ENCODE data around the gene SNX14. TPM values are rescaled to one million over a fixed set of nuclear protein-coding genes. Genes with fewer than 3 reads are reported as not detected.

The SNX14 gene
- total RNA-seq, 1 experiment from 2014 or later = 30.4 TPM

GRCh38 chr6:85561750-85562357 is 31.8 kb downstream of the SNX14 start:
- intact Hi-C loops (cut with micrococcal nuclease; ENCODE audit: unreplicated experiment) = no loop called here
- Histone ChIP-seq H3K27me3 (replicated peaks; ENCODE audit: insufficient read depth, low read depth, low read length, poor library complexity) (no peaks in the 10 kb centered on the region), H3K4me1 (ENCODE audit: insufficient read depth, low read length, poor library complexity, severe bottlenecking) (no peaks in the 10 kb centered on the region), H3K9me3 (ENCODE audit: low read depth, low read length, poor library complexity, severe bottlenecking) (no peaks in the 10 kb centered on the region), H3K36me3 (ENCODE audit: insufficient read depth, low read length, poor library complexity, severe bottlenecking) (no peaks in the 10 kb centered on the region), H3K27ac (ENCODE audit: low read depth, low read length, poor library complexity, severe bottlenecking) (no peak overlapping the region), H3K4me3 (ENCODE audit: low read depth, low read length, poor library complexity, severe bottlenecking) (no peak overlapping the region)
- ChIA-PET POLR2A (ENCODE audit: low non-redundant PET) (no interaction called here), CTCF (no interaction called here)
- TF ChIP-seq CTCF (conservative IDR thresholded peaks at IDR 0.05; ENCODE audit: low read depth, low read length) (no peak), EZH2 (IDR thresholded peaks at IDR 0.05; ENCODE audit: borderline replicate concordance, low read depth, low read length, poor library complexity, severe bottlenecking) (no peak)
- DNase-seq (ENCODE audit: low spot score) = no peak
- no TSS peak for BruUV-seq (replicated peaks)

GRCh38 chr6:85556992-85557668 is 36.5 kb downstream of the SNX14 start:
- ChIA-PET CTCF (no interaction called here), POLR2A (ENCODE audit: low non-redundant PET) (no interaction called here)
- no peak overlapping the region for H3K4me3 ChIP-seq (ENCODE audit: low read depth, low read length, poor library complexity, severe bottlenecking)
- intact Hi-C loops (cut with micrococcal nuclease; ENCODE audit: unreplicated experiment) = no loop called here
- H3K9me3 ChIP-seq (ENCODE audit: low read depth, low read length, poor library complexity, severe bottlenecking) = no peaks in the 10 kb centered on the region
- BruUV-seq (replicated peaks) = no TSS peak
- H3K36me3 ChIP-seq (ENCODE audit: insufficient read depth, low read length, poor library complexity, severe bottlenecking) = no peaks in the 10 kb centered on the region
- TF ChIP-seq CTCF (conservative IDR thresholded peaks at IDR 0.05; ENCODE audit: low read depth, low read length) (no peak), EZH2 (IDR thresholded peaks at IDR 0.05; ENCODE audit: borderline replicate concordance, low read depth, low read length, poor library complexity, severe bottlenecking) (no peak)
- no peak overlapping the region for H3K27ac ChIP-seq (ENCODE audit: low read depth, low read length, poor library complexity, severe bottlenecking)
- H3K27me3 ChIP-seq (replicated peaks; ENCODE audit: insufficient read depth, low read depth, low read length, poor library complexity) = no peaks in the 10 kb centered on the region
- DNase-seq (ENCODE audit: low spot score) = no peak
- no peaks in the 10 kb centered on the region for H3K4me1 ChIP-seq (ENCODE audit: insufficient read depth, low read length, poor library complexity, severe bottlenecking)

DNA sequence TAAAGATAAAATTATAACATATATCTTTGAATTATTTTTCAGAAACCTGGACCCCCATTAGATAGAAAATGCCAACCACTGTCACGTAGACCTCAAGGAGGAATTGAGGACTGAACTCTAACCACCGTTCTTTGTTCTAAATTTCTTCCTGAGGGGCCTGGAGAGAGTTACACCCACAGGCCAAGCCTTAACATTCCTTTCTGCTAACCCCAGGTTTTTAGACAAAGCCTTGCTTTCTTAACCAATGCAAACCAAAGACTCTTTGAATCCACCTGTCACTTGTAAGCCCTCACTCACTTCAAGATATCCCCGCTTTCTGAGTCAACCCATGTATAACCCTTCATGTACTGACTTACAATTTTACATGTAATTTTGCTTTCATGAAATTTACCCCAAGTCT is 41.0 kb downstream of the SNX14 start:
- POLR2A ChIA-PET (ENCODE audit: low non-redundant PET) = interaction anchor here (0.6 kb wide), 1 partner anchor 1180 kb away, joined by 3 read pairs; no protein-coding TSS in a partner anchor
- H3K4me3 ChIP-seq (ENCODE audit: low read depth, low read length, poor library complexity, severe bottlenecking) = no peak overlapping the region
- BruUV-seq (replicated peaks) = no TSS peak

More for the DNA sequence above, 41.0 kb downstream of the SNX14 start:
- CTCF ChIA-PET = no interaction called here
- H3K36me3 ChIP-seq (ENCODE audit: insufficient read depth, low read length, poor library complexity, severe bottlenecking) = no peaks in the 10 kb centered on the region
- H3K4me1 ChIP-seq (ENCODE audit: insufficient read depth, low read length, poor library complexity, severe bottlenecking) = no peaks in the 10 kb centered on the region
- no peak overlapping the region for H3K27ac ChIP-seq (ENCODE audit: low read depth, low read length, poor library complexity, severe bottlenecking)
- no peak for DNase-seq (ENCODE audit: low spot score)
- intact Hi-C loops (cut with micrococcal nuclease; ENCODE audit: unreplicated experiment) = no loop called here
- H3K27me3 ChIP-seq (replicated peaks; ENCODE audit: insufficient read depth, low read depth, low read length, poor library complexity) = no peaks in the 10 kb centered on the region
- TF ChIP-seq EZH2 (IDR thresholded peaks at IDR 0.05; ENCODE audit: borderline replicate concordance, low read depth, low read length, poor library complexity, severe bottlenecking) (no peak), CTCF (conservative IDR thresholded peaks at IDR 0.05; ENCODE audit: low read depth, low read length) (no peak)
- H3K9me3 ChIP-seq (ENCODE audit: low read depth, low read length, poor library complexity, severe bottlenecking) = no peaks in the 10 kb centered on the region
